ENCODE data around the gene BRIP1.
"Not testable (repeated sequence)": the region's sequence is repeated elsewhere in the genome, so short reads cannot be mapped to it uniquely, and the experiment has no call there.

GRCh38 chr17:61826866-61827265 is 36.5 kb downstream of the BRIP1 start:
- TF ChIP-seq CTCF (IDR thresholded peaks at IDR 0.05; ENCODE audit: extremely low read depth in 1 of 2, insufficient read depth in 1 of 2, low read depth in 1 of 2, low read length in 2 of 2); EZH2 (IDR thresholded peaks at IDR 0.05; ENCODE audit: borderline replicate concordance, low read depth, low read length, severe bottlenecking); FOS (IDR thresholded peaks at IDR 0.05; ENCODE audit: borderline replicate concordance, insufficient read depth, low read length); POLR2A (IDR thresholded peaks at IDR 0.05; ENCODE audit: low read depth, low read length); MAX (IDR thresholded peaks at IDR 0.05; ENCODE audit: insufficient read depth, insufficient read length); POLR2AphosphoS5 (IDR thresholded peaks at IDR 0.05; ENCODE audit: insufficient read depth, low read depth, low read length): not testable (repeated sequence)
